ENCODE results near the gene SLU7.

Gene SLU7

GRCh38 chr5:160376416-160376815, 42.5 kb downstream of the SLU7 start:
- no peak for DNase-seq (ENCODE audit: low read depth, low spot score)

GRCh38 chr5:160375701-160376100, 43.2 kb downstream of the SLU7 start:
- no peak overlapping the region for H3K4me3 ChIP-seq (ENCODE audit: low read length)
- no peak for DNase-seq (ENCODE audit: low read depth, low spot score)

More at GRCh38 chr5:160376416-160376815, 42.5 kb downstream of the SLU7 start:
- H3K4me3 ChIP-seq (ENCODE audit: low read length): no peak overlapping the region

- no peak for DNase-seq (ENCODE audit: low read depth, low spot score)
- H3K4me3 ChIP-seq (ENCODE audit: low read length): no peak overlapping the region
Observed at GRCh38 chr5:160375166-160375565, 43.7 kb downstream of the SLU7 start.

GRCh38 chr5:160371294-160371693, 47.6 kb downstream of the SLU7 start:
- no peak overlapping the region for H3K4me3 ChIP-seq (ENCODE audit: low read length)
- no peak for DNase-seq (ENCODE audit: low read depth, low spot score)

- no peak for DNase-seq (ENCODE audit: low read depth, low spot score)
- H3K4me3 ChIP-seq (ENCODE audit: low read length): no peak overlapping the region
Observed at GRCh38 chr5:160370713-160371034, 48.2 kb downstream of the SLU7 start.

- DNase-seq (ENCODE audit: low read depth, low spot score): no peak
- H3K4me3 ChIP-seq (ENCODE audit: low read length): peak within 1 kb of the TSS; percentile 21
Observed at GRCh38 chr5:160369990-160370712, 48.7 kb downstream of the SLU7 start, which contains the start of gene C1QTNF2. Gene C1QTNF2, minus strand, starts transcription at chr5:160370626. Its CDS starts 15,615 bp downstream, at chr5:160355011.

- no peak overlapping the region for H3K4me3 ChIP-seq (ENCODE audit: low read length)
- no peak for DNase-seq (ENCODE audit: low read depth, low spot score)
Observed at GRCh38 chr5:160367885-160368284, 51.0 kb downstream of the SLU7 start.

GRCh38 chr5:160367261-160367660, 51.6 kb downstream of the SLU7 start:
- no peak overlapping the region for H3K4me3 ChIP-seq (ENCODE audit: low read length)
- DNase-seq (ENCODE audit: low read depth, low spot score): no peak

GRCh38 chr5:160366230-160366629, 52.7 kb downstream of the SLU7 start:
- no peak overlapping the region for H3K4me3 ChIP-seq (ENCODE audit: low read length)
- DNase-seq (ENCODE audit: low read depth, low spot score): no peak

GRCh38 chr5:160363660-160364395, 55.1 kb downstream of the SLU7 start:
- no peak for DNase-seq (ENCODE audit: low read depth, low spot score)
- no peak overlapping the region for H3K4me3 ChIP-seq (ENCODE audit: low read length)

- DNase-seq (ENCODE audit: low read depth, low spot score): no peak
- H3K4me3 ChIP-seq (ENCODE audit: low read length): no peak overlapping the region
Observed at GRCh38 chr5:160363211-160363610, 55.7 kb downstream of the SLU7 start.

- H3K4me3 ChIP-seq (ENCODE audit: low read length): no peak overlapping the region
- DNase-seq (ENCODE audit: low read depth, low spot score): no peak
Observed at GRCh38 chr5:160361624-160362228, 57.2 kb downstream of the SLU7 start.

- no peak for DNase-seq (ENCODE audit: low read depth, low spot score)
- no peak overlapping the region for H3K4me3 ChIP-seq (ENCODE audit: low read length)
Observed at GRCh38 chr5:160360310-160360709, 58.6 kb downstream of the SLU7 start.

GRCh38 chr5:160359816-160360215, 59.1 kb downstream of the SLU7 start:
- DNase-seq (ENCODE audit: low read depth, low spot score): no peak

GRCh38 chr5:160359242-160359641, 59.6 kb downstream of the SLU7 start:
- no peak overlapping the region for H3K4me3 ChIP-seq (ENCODE audit: low read length)
- no peak for DNase-seq (ENCODE audit: low read depth, low spot score)

More at GRCh38 chr5:160359816-160360215, 59.1 kb downstream of the SLU7 start:
- no peak overlapping the region for H3K4me3 ChIP-seq (ENCODE audit: low read length)

- no peak for DNase-seq (ENCODE audit: low read depth, low spot score)
- no peak overlapping the region for H3K4me3 ChIP-seq (ENCODE audit: low read length)
Observed at GRCh38 chr5:160357861-160358411, 60.9 kb downstream of the SLU7 start.

- H3K4me3 ChIP-seq (ENCODE audit: low read length): no peak overlapping the region
- DNase-seq (ENCODE audit: low read depth, low spot score): no peak
Observed at GRCh38 chr5:160357394-160357793, 61.5 kb downstream of the SLU7 start.

- H3K4me3 ChIP-seq (ENCODE audit: low read length): no peak overlapping the region
- no peak for DNase-seq (ENCODE audit: low read depth, low spot score)
Observed at GRCh38 chr5:160356550-160357347, 62.1 kb downstream of the SLU7 start.

GRCh38 chr5:160354666-160355065, 64.2 kb downstream of the SLU7 start:
- H3K4me3 ChIP-seq (ENCODE audit: low read length): no peak overlapping the region
- DNase-seq (ENCODE audit: low read depth, low spot score): no peak

Data from Jurkat, Clone E6-1 (cell line).